ENCODE results near the gene CAPRIN2.

The CAPRIN2 gene

DNA sequence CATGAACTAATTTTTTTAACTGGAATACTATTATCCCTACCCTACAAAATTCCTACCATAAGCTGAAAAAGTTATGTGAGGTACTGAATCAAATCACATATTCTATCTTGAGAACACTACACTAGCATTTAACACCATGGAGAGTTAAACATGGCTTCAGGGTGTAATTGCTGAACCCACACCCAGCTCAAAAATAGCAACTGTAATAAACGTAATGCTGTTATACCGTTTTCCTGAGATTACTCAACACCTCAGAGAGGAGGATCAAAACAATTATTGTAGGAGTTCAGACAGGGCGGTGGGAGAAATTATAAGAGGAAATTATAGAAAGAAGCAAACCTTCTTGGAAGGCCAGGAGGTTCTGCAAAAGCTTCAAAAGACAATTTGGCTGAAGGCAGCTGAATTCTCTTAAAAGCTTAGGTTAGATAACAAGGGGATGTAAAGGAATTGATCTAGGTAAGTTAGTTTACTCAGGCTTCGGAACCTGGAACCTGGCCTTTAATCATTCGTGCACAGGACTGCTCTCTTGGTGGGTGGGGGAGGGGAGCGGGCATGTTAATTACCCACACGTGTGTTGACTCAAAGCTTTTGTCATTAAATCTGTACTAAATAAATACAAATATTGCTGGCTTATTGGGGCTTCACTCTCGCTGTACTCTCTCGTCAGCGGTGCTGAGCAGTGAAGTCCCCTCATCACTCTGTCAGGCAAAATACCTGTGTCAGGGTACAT, 47.0 kb downstream of the CAPRIN2 start:
- no peak overlapping the region for H3K4me3 ChIP-seq (replicated peaks; ENCODE audit: low read depth, low read length)
- TF ChIP-seq, protein P1, sequence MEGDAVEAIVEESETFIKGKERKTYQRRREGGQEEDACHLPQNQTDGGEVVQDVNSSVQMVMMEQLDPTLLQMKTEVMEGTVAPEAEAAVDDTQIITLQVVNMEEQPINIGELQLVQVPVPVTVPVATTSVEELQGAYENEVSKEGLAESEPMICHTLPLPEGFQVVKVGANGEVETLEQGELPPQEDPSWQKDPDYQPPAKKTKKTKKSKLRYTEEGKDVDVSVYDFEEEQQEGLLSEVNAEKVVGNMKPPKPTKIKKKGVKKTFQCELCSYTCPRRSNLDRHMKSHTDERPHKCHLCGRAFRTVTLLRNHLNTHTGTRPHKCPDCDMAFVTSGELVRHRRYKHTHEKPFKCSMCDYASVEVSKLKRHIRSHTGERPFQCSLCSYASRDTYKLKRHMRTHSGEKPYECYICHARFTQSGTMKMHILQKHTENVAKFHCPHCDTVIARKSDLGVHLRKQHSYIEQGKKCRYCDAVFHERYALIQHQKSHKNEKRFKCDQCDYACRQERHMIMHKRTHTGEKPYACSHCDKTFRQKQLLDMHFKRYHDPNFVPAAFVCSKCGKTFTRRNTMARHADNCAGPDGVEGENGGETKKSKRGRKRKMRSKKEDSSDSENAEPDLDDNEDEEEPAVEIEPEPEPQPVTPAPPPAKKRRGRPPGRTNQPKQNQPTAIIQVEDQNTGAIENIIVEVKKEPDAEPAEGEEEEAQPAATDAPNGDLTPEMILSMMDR (IDR thresholded peaks at IDR 0.05; ENCODE audit: low read length, missing control alignments) = no peak
- no peak for DNase-seq (ENCODE audit: low read depth)

DNA sequence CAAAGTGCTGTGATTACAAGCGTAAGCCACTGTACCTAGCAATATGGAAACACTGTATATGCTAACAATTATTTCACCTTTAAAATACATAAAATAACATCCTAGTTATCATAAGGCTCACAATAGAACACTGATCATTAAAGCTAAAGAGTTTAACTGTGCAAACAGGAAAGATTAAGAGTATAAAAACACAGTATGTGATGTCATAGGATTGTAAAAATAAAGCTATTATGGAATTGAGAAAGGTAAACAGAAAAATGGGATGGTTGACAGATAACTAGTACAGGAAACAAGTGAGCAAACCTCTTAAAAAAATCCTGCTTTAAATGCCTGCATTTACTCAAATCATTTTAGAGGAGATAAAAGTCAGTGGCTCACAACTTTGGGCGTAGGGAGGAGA, 48.3 kb downstream of the CAPRIN2 start:
- no peak overlapping the region for H3K4me3 ChIP-seq (replicated peaks; ENCODE audit: low read depth, low read length)
- DNase-seq (ENCODE audit: low read depth) = no peak
- TF ChIP-seq, protein P1 (IDR thresholded peaks at IDR 0.05; ENCODE audit: low read length, missing control alignments) = no peak

DNA sequence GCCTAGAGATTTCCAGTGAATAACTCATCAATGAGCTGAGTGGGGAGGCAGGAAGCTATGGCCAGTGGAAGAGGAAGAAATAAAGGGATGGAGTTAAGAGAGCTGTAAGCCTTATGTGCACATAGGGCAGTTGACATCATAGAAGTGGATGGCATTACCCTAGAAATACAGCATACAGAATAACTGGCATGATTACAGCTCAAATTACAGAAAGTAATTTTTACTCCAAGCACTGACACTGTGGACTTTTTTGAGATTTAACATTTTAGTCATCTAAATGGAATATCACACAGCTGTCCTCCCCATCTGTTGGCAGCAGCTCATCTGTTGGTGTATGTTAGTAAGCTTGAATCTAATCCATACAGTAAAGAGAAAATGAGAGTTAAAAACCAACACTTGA, 53.7 kb downstream of the CAPRIN2 start:
- H3K4me3 ChIP-seq (replicated peaks; ENCODE audit: low read depth, low read length) = no peak overlapping the region
- TF ChIP-seq, protein P1 (IDR thresholded peaks at IDR 0.05; ENCODE audit: low read length, missing control alignments) = no peak
- DNase-seq (ENCODE audit: low read depth) = no peak

DNA sequence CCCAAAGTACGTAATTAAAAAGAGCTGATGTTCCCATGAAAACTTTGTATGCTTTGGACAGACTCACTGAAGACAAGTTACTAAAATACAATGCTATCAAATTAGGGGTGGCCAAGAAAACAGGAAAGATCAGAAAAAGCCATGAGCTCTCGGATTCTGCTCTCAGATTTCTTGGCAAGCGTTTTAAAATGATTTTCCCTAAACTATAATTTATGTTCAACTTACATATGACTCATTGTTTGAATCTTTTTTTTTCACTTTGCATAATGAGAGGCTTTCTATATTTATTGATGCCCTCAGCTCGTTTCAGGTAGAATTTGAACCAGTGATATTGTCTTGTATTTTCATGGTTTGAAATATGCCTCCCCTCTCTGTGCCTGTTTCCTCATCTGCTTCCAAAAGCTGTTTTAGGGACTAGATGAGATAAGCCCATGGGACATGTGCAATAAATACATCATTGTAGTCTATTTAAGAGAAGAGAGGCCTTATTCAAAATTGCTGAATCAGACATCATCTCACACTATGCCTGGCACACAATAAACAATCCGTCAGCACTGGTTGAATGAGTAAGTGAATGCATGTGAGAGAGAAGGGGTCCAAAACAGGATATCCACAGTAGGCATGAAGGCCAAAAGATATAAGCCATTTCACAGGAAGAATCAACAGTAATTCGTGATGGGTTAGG, 54.4 kb downstream of the CAPRIN2 start:
- no peak overlapping the region for H3K4me3 ChIP-seq (replicated peaks; ENCODE audit: low read depth, low read length)
- TF ChIP-seq, protein P1 (IDR thresholded peaks at IDR 0.05; ENCODE audit: low read length, missing control alignments) = no peak
- DNase-seq (ENCODE audit: low read depth) = peak; percentile 33

DNA sequence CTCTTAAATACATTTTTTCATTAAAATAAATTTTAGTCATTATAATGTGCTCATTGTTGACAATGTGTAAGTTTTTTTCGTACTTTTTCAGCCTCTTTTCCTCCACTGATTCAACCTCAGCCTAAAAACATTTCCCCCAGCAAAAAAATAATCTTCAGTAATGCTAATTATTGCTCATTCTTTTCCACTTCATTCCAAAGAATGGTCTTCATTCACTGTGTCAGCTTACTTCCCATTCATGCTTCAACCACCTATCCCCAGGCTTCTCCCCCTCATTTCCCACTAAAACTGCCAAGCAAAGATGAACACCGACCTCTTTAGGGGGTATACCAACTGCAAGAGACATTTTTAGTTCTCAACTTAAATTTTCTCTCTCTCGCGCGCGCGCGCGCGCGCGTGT, 56.4 kb downstream of the CAPRIN2 start:
- no peak for DNase-seq (ENCODE audit: low read depth)
- no peak overlapping the region for H3K4me3 ChIP-seq (replicated peaks; ENCODE audit: low read depth, low read length)
- TF ChIP-seq, protein P1 (IDR thresholded peaks at IDR 0.05; ENCODE audit: low read length, missing control alignments) = no peak

DNA sequence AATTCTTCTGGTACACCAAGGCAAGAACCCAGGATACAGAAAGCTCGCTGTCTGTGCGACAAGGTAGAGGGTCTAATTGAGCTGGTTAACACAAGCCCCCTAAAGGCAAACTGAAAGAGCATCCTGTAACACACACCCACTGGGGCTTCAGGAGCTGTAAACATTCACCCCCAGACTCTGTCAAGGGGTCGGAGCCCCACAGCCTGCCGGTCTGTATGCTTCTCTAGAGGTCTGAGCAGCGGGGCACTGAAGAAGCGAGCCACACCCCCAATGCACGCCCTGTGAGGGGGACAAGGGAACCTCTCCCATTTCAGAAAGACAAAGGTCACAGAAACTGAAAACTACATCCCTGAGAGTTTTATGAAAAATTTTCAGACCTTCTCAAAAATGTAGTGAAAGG, 57.8 kb downstream of the CAPRIN2 start:
- no peak for DNase-seq (ENCODE audit: low read depth)
- no peak overlapping the region for H3K4me3 ChIP-seq (replicated peaks; ENCODE audit: low read depth, low read length)
- TF ChIP-seq, protein P1 (IDR thresholded peaks at IDR 0.05; ENCODE audit: low read length, missing control alignments) = no peak

Measured in fibroblast of pulmonary artery (primary cell).